Right forelimb (tissue), 1 donor: ENCODE results near the gene SERPINA5.
"Not testable (repeated sequence)": the region's sequence is repeated elsewhere in the genome, so short reads cannot be mapped to it uniquely, and the experiment has no call there.

ENCODE experiments used
- DNase-seq: peaks from one replicate; pipeline ENCODE4 v3.0.0-alpha.2; 2018

The SERPINA5 gene

GRCh38 chr14:94624537-94625352 is 43.5 kb downstream of the SERPINA5 start:
- no peak for DNase-seq

GRCh38 chr14:94625353-94625635 is 44.1 kb downstream of the SERPINA5 start:
- no peak for DNase-seq

GRCh38 chr14:94628578-94628977 is 47.4 kb downstream of the SERPINA5 start:
- DNase-seq = no peak

- no peak for DNase-seq
Observed at GRCh38 chr14:94630396-94630795, 49.2 kb downstream of the SERPINA5 start.

GRCh38 chr14:94631050-94631449 is 49.8 kb downstream of the SERPINA5 start:
- DNase-seq = no peak

- no peak for DNase-seq
Observed at GRCh38 chr14:94631536-94632304, 50.5 kb downstream of the SERPINA5 start.

- no peak for DNase-seq
Observed at GRCh38 chr14:94632305-94632590, 51.0 kb downstream of the SERPINA5 start.

- DNase-seq = no peak
Observed at GRCh38 chr14:94633121-94633520, 51.9 kb downstream of the SERPINA5 start.

- DNase-seq = no peak
Observed at GRCh38 chr14:94635154-94635553, 53.9 kb downstream of the SERPINA5 start.

GRCh38 chr14:94636744-94637412 is 55.7 kb downstream of the SERPINA5 start:
- no peak for DNase-seq

GRCh38 chr14:94637814-94638213 is 56.6 kb downstream of the SERPINA5 start:
- not testable (repeated sequence) for DNase-seq

GRCh38 chr14:94638339-94638738 is 57.1 kb downstream of the SERPINA5 start:
- DNase-seq = no peak

GRCh38 chr14:94638961-94639817 is 58.0 kb downstream of the SERPINA5 start:
- DNase-seq = no peak

GRCh38 chr14:94640721-94641631 is 59.8 kb downstream of the SERPINA5 start:
- DNase-seq = no peak

GRCh38 chr14:94641632-94641955 is 60.4 kb downstream of the SERPINA5 start:
- DNase-seq = no peak
